Myocyte (in vitro differentiated cells): ENCODE results near the gene ISCA2. TPM values are rescaled to one million over a fixed set of nuclear protein-coding genes. Genes with fewer than 3 reads are reported as not detected.

Experiments
- total RNA-seq: library from RNA; depleted of rRNA; stranded (reverse); fragments of >200 nt; gene quantifications from 2 replicates; pipeline ENCODE4 v1.2.3, GENCODE V29; 2014

The ISCA2 gene
- total RNA-seq, 1 donor from 2014 or later, result 27.0 TPM

Other genes with a start within 250 kb of the ISCA2 start
- 20.0 and 26.4 TPM in 2 replicates for gene ABCD4, start 190.8 kb upstream of the ISCA2 start, total RNA-seq
- not detected in 2 replicates for gene VRTN, start 145.3 kb upstream of the ISCA2 start, total RNA-seq
- 0.24 TPM in 1 of 2 replicates, not detected in the other for gene SYNDIG1L, start 67.6 kb upstream of the ISCA2 start, total RNA-seq
- gene NPC2, start 460 bp upstream of the ISCA2 start, total RNA-seq, result 658 and 898 TPM in 2 replicates
- gene LTBP2, start 118.5 kb downstream of the ISCA2 start, total RNA-seq, result 16.5 and 18.6 TPM in 2 replicates
- 26.6 and 31.4 TPM in 2 replicates for gene AREL1, start 219.3 kb downstream of the ISCA2 start, total RNA-seq
- gene FCF1, start 219.4 kb downstream of the ISCA2 start, total RNA-seq, result 23.3 and 23.7 TPM in 2 replicates